GM21390 (cell line): ENCODE data around the gene BANP.
"Not testable (repeated sequence)": the region's sequence is repeated elsewhere in the genome, so short reads cannot be mapped to it uniquely, and the experiment has no call there.

ENCODE experiments used
- ATAC-seq: cut with Tn5 transposase; IDR thresholded peaks from one replicate; pipeline ENCODE4 v1.9.1; 2021; ENCODE audit not compliant: unreplicated experiment

Gene BANP

DNA sequence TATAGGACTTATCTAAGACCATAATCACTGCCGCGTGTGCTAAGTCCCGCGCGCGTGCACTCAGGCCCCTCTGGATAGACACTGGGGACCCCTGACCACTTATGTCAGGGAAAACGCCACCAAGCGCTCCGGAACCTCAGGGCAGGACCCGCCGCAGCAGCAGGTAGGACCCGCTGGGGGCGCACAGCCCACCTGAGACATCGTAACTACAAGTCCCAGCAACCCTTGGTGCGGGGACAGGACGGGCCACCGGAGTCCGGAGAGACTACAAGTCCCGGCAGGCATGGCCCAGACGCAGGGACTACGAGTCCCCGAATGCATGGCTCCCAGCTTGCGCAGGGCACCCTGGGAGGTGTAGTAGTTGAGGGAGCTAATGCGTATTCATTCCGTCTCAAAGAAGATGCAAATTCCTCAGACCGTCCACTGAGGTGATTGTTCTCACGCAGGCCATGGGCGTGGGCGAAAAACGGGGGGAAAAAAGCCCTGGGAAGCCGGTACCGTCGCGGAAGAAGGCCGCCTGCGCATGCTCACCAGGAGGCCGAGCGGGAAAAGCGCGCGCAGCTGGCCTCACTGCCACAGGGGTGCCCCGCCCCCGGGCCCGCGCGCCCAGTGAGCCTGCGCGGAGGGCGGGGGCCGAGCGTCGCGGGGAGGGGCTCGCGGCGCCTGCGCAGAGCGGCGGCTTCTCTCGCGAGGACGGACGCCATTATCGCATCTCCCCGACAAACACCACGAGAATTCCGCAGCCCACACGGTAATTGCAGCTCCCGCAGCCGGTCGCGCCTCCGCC lies at the start of gene BANP:
Gene BANP, plus strand, starts transcription at position 670 of the 787 bp plus-strand sequence. CDS start 23,682 bp downstream, outside the sequence.
- ATAC-seq, result peak; percentile 88

- ATAC-seq, result not testable (repeated sequence)
These were observed 46.3 kb upstream of the BANP start for GRCh38 chr16:87904963-87905362.

DNA sequence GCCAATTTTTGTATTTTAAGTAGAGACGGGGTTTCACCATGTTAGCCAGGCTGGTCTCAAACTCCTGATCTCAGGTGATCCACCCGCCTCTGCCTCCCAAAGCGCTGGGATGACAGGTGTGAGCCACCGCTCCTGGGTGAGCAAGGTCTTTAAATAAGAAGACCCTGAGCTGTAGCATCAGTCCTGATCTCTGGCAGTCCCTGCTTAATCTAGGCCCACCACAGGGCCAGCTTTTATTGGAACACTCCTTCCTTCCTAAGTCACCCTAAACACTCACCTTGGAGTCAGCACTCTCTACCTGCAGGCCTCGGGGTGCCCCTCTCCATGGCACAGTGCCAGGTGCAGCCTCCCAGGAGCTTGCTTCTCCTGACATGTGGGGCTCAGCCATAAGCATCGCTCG lies 45.7 kb upstream of the BANP start:
- ATAC-seq, result not testable (repeated sequence)

DNA sequence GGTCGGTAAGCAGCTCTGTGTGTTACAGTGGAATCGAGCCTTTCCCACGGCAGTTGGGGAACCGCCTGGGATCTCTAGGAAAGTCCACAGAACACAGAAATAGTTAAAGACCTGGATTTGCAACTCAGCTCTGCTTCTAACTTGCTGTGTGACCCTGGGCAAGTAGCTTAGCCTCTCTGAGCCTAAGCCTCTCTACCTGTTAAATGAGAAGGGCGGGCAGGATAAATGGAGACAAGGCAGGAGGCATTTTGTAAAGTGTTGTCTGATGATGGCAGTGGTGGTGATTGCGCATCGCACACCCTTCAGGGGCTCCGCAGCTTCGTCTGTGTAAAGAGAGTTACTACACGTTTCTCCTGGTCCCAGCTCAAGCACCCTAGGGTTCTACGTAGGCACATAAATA lies 43.1 kb upstream of the BANP start:
- ATAC-seq, result not testable (repeated sequence)

DNA sequence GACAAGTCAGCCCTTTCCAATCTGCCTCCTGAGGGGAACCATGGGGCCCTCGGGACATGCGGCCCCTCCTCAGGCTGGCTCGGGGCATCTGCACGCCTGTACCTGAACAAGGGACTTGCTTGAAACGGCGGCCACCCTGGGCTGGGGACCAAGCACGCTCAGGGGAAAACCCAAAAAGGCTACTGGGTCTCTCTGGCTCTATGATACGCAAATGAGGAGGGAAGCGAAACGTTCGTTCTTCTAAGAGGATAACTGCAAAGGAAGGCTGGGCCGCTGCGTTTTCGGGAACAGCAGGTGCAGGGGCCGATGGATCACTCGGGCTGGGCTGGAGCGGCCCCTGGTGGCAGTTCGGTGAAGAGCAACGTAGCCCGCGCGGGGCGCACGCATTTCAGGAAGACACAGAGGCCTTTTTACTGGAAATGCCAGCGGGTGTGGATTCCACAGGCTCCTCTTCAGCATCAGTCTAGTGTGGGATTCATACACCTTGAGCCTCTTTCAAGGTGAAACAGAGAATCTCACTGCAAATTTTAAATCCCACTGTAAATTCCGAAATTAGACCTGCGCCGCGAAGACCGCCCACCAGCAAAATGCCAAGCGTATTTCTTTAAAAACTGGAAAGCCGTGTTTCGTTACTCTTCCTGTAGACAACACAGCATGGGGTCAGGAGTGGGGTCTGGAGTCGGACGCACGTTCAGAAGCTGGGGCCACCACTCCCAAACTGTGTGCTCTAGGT lies 41.9 kb upstream of the BANP start:
- peak; percentile 57 for ATAC-seq

DNA sequence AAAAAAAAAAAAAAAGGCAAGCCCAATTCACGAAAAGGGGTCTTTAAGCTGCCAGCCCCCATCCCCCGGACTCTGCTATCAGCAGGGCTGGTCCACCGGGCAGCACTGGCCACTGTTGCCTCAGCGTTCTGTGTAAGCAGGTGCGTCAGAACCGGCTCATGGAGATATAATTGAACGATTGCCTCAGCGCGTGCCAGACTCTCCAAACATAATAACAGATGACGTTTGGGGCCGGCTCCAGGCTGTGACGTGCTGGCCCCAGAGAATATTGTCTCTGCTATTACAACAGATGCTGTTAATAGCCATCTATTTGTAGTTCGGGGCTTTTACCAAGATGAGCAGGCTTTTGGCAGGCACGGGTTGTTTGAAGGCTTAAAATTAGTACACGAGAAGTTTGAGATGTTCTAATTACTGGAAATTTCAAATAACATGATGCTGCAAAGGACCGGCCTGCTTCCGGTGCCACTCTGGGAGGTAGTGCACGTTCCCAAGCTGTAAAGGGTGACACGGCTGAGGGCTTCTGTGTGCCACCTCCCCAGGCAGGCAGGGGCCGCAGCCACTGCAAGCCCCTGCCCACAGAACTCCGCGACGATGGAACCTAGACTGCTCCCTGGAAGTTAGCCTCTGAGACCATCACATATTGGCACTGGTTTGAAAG lies 40.0 kb upstream of the BANP start:
- ATAC-seq, result not testable (repeated sequence)

DNA sequence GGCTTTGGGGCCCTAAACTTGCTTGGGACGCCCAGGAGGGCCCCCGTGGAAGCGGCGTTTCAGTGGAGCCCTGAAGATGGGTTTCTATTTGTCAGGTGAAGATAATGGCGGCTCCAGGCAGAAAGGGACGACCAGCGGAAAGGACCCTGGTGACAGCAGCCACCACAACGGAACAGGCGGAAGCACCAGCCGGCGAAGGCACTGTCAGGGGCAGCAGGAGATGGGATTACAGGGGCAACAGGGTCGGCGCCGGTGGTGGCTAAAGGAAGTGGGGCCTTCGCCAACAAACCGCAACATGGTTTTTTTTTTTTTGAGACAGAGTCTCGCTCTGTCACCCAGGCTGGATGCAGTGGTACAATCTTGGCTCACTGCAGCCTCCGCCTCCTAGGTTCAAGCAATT lies 38.5 kb upstream of the BANP start:
- not testable (repeated sequence) for ATAC-seq

DNA sequence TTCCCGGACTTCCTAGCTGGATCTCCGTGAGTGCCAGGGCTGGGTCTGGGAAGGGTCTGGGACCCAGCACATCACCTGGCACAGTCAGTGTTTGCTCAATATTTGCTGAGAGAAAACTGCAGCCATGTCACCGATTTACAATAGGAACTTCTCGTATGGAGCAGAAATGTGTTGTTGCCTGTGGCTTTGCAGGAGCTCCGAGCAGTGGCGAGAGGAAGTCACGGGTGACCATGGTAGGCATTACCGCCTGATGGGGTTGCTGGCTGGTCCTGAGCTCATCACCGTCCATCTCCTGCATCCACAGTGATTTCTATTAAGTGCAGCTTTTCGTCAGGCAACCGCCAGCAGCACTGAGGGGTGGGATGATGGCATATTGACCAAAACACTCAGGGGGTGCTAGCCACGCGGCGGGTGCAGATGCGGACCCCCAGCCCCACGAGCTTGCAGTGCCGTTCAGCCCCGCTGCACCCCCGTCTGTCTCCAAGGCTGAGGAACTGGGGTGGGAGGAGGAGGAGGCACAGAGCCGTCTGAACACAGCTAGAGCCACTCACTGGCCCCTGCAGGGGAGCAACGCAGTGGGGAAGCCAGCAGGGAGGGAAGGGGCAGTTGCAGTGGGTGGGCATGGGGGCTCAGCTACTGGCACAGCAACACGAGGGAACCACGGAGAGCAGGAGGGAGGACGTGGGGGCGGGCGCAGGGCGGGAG lies 37.1 kb upstream of the BANP start:
- ATAC-seq, result not testable (repeated sequence)

DNA sequence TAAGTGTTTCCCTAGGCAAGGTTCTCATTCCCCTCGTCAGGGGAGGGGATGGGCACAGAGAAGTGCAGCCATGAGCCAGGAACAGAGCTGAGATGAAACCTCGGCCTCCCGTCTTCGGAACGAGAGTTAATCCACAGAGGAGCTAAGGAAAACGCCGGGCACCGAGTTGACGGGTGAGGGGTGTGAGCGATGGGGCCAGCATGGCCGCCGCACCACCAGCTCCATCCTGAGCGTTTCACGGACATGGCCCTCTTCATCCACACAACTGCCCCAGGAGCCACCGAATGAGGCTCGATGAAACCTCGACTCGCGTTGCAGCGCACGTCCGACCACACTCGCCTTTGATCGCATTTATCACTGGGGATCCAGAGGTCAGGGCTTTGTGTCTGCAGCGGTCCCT lies 36.4 kb upstream of the BANP start:
- ATAC-seq, result no peak

DNA sequence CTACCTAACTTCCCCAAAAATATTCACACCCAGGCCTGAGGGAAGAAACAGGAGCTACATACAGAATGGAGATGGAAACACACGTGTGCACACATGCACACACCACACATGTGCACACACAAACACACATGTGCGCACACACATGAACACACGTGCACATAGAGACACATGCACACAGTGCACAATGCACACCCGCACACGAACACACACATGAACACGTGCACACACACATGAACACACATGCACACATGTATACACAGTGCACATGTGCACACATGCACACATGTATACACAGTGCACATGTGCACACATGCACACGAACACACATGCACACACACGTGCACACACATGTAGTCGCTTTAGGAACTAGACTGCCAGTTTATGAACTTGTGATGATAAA lies 33.7 kb upstream of the BANP start:
- ATAC-seq, result no peak

DNA sequence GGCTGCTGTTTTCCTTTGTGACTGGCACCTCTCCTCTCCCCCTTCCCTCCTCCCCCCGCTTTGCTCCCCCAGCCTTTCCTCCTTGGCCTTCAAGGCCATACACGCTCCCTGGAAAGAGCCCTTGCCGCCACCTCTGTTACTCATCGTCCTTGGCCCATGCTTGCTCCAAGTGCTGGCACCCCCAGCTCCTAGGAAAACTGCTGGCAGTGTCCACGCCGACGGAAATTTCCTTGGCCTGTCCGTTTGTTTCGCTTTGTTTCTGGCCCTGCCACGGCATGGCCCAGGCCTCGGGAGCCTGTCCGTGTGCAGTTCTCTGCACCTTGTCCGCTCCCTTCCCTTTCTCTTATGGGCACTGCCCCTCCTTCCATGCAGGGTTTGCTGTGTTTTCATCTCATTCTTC lies 32.9 kb upstream of the BANP start:
- no peak for ATAC-seq

DNA sequence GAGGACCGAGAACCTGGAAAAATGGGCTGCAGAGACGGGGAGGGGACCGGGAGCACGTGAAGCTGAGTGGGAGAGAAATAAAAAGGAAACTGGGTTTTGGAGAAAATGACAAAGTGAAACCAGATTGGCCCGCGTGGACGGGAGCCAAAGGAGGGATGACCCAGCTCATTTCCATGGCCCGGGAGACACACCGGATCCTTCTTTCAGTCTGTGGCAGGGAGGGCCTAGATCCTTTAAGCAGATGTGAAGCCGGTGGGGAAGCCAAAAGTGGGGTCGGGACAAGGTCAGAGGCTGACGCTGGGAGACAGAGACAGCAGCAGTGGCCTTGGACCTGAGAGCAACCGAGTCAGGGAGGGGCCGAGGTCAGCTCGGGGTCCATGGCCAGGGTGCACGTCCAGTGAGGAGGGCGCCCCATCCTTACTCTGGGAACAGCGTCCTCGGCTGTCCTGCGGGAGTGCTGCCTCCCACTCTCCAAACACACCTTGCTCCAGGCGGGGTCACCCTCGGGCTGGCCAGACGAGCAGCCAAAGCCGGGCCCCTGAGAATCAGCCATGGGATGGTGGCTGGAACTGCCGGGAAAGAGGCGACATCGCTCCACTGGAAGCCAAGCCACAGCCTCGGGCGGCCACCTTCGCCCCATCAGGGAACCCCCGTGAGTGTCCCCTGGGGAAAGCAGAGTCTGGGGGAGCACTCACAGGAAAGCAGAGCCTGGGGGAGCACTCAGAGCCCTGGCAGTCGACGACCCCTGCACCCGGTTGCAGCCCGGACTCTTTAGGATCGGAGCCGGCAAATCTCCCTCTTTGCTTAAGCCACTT lies 32.2 kb upstream of the BANP start:
- ATAC-seq, result no peak

DNA sequence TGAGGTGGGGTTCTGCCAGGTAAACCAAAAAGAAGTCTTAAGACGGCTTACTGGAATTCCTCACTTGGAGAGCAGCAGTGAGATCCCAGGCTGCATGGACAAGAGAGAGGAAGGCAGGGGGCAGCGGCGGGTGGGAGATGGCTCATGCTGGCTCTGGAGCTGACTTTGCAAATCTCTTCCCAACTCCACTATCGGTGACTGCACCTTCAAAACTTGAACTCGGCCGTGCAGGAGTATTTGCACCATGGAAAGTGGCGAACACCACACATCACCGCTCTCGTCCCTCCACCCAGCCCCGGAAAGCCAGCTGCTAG lies 31.6 kb upstream of the BANP start:
- no peak for ATAC-seq

DNA sequence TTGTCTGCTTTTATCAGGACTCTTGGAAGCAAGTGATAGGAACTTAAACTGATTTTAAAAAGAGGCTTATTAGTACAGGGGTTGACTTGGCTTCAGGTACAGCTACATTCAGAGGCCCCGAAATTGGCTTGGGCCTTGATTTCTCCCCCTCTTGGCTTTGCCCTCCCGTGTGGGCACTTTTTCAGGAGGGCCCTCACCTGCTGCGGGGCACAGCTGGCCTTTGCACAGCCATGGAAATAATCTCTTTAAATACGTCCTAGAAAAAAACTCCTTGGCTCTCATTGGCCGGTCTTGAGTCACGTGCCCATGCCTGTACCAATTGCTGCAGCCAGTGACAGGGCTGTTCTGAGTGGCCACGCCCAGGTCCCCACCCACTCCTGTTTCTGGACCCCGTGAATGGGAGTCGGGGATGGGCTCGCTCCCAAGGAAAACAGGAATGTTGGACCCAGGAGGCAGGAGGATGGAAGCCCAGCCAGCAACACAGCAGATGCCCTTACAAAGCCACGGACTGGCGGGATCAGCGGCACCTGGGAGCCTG lies 29.9 kb upstream of the BANP start:
- ATAC-seq, result no peak

DNA sequence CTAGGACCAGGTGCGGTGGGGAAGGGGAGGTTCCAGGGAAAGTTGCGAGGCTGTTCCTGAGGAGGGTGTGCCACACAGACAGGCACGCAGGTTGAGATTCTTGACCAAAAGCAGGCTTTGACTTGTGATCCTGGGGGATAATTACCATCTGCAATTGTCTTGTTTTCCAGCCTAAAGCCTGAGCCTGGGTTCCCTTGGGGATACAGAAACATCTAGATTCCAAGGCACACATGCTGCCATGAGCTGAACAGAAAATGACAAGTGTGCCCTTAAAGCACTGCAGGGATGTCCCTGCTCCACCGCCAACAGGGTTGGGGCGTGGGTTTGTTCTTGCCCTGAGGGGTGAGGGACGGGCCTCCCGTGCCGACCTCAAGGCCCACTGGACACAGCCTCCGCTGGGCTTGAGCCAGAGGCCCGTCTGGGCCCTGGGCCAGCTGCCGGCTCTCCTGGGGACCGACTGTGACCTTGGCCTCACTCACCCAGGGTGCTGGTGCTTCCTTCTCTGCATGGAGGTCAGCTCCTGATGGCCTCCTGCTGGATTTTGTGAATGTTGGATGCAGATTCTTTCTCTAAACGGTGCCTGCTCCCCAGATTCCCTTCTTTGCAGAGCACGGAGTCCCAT lies 28.9 kb upstream of the BANP start:
- ATAC-seq, result no peak

GRCh38 chr16:87924041-87924810 lies 27.0 kb upstream of the BANP start:
- ATAC-seq, result no peak

DNA sequence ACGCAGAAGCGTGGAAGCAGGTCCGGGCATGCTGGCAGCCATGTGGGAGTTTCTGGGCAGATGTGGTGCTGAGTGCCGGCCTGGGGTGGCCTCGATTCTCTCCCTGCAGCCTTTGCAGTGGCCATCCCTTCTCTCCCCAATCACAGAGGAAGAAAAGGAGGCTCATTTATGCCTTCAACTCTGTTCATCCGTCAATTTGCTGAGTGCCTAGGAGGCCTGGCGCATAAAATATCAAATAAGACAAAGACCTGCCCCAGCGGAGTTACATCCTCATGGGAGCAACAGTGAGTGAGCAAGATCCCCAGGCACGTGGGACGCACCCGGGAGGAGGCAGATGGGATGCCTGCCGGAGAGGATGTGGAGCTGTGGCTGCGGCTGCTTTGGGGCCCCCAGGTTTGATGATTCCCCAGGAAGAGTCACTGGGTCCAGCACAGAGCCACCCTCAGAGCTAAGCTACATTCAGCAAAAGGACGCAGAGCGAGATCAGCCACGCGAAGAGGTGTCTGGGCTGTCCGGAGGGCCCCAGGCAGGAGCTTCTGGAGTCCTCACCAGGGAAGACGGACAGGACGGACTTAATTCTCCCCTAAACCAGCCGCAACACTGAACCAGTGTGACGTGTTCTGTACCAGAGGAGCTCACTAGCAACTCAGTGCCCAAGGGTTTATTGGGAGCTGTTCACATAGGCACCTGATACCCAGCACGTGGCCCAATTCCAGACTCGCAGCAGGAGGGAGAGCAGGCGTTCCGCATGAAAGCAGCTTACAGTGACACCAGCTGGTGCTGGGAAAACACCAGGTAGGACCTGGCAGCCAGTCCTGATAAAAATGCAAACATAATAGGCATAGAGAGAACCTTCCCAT lies 26.2 kb upstream of the BANP start:
- no peak for ATAC-seq
